HEK293 (cell line): ENCODE data around the gene FGD5.

ENCODE experiments used
- CTCF ChIP-seq: fragments of 450-650 bp; formaldehyde crosslinking; IDR thresholded peaks from 2 replicates; pipeline ENCODE4 v1.5.1; 2016; ENCODE audit warnings: missing biosample characterization, missing genetic modification characterization
- KLF8 ChIP-seq: fragments of 450-650 bp; formaldehyde crosslinking; IDR thresholded peaks from 2 replicates; pipeline ENCODE4 v1.5.1; 2016; ENCODE audit warnings: missing biosample characterization, missing genetic modification characterization
- MYNN ChIP-seq: fragments of 450-650 bp; formaldehyde crosslinking; IDR thresholded peaks from 2 replicates; pipeline ENCODE4 v1.5.1; 2016; ENCODE audit warnings: missing biosample characterization, missing genetic modification characterization, borderline replicate concordance
- ZBTB11 ChIP-seq: fragments of 450-650 bp; formaldehyde crosslinking; conservative IDR thresholded peaks from 2 replicates; pipeline ENCODE4 v1.5.1; 2016; ENCODE audit warnings: low read depth, missing biosample characterization, missing genetic modification characterization
- ZBTB8A ChIP-seq: fragments of 450-650 bp; formaldehyde crosslinking; IDR thresholded peaks from 2 replicates; pipeline ENCODE4 v1.5.1; 2016; ENCODE audit warnings: missing biosample characterization, missing genetic modification characterization
- ZNF157 ChIP-seq: fragments of 450-650 bp; formaldehyde crosslinking; IDR thresholded peaks from 2 replicates; pipeline ENCODE4 v1.5.1; 2016; ENCODE audit warnings: missing biosample characterization, missing genetic modification characterization
- ZNF239 ChIP-seq: fragments of 450-650 bp; formaldehyde crosslinking; IDR thresholded peaks from 2 replicates; pipeline ENCODE4 v1.5.1; 2016; ENCODE audit warnings: missing biosample characterization, missing genetic modification characterization
- ZNF658 ChIP-seq: fragments of 450-650 bp; formaldehyde crosslinking; IDR thresholded peaks from 2 replicates; pipeline ENCODE4; 2016; ENCODE audit warnings: missing biosample characterization, missing genetic modification characterization
- ZNF707 ChIP-seq: fragments of 450-650 bp; formaldehyde crosslinking; IDR thresholded peaks from 2 replicates; pipeline ENCODE4 v1.5.1; 2016; ENCODE audit warnings: missing biosample characterization, missing genetic modification characterization
- TF ChIP-seq, protein P1 (sequence below): fragments of 450-650 bp; formaldehyde crosslinking; IDR thresholded peaks from 2 replicates; pipeline ENCODE4 v1.5.1; 2017; ENCODE audit warnings: missing biosample characterization, missing genetic modification characterization
- TF ChIP-seq, protein P2 (sequence below): fragments of 450-650 bp; formaldehyde crosslinking; IDR thresholded peaks from 2 replicates; pipeline ENCODE4 v1.5.1; 2016; ENCODE audit warnings: missing biosample characterization, missing genetic modification characterization

DNA sequence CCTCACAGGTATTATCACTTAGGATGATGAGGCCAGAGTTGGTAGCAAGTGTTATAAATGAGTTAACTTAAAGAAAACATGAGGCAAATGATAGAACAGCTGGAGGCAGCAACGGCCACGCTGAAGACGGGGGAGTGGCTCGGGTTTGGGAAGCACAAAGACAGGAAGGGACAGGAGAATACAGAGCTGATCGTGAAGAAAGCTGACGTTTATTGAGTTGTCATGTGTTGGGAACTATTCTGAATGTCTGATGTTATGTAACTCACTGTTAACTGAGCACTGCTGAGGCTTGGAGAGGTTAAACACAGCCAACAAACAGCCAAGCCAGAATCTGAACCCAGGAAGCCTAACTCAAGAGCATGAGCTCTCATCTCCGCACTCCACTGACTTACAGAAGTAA lies 42.3 kb downstream of the FGD5 start:
- TF ChIP-seq CTCF (tag by site-specific recombination) = no peak
- TF ChIP-seq ZNF157 (tag by site-specific recombination) = no peak
- TF ChIP-seq, protein P1, sequence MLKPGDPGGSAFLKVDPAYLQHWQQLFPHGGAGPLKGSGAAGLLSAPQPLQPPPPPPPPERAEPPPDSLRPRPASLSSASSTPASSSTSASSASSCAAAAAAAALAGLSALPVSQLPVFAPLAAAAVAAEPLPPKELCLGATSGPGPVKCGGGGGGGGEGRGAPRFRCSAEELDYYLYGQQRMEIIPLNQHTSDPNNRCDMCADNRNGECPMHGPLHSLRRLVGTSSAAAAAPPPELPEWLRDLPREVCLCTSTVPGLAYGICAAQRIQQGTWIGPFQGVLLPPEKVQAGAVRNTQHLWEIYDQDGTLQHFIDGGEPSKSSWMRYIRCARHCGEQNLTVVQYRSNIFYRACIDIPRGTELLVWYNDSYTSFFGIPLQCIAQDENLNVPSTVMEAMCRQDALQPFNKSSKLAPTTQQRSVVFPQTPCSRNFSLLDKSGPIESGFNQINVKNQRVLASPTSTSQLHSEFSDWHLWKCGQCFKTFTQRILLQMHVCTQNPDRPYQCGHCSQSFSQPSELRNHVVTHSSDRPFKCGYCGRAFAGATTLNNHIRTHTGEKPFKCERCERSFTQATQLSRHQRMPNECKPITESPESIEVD (tag by site-specific recombination) = no peak
- TF ChIP-seq MYNN (tag by site-specific recombination) = no peak
- TF ChIP-seq, protein P2, sequence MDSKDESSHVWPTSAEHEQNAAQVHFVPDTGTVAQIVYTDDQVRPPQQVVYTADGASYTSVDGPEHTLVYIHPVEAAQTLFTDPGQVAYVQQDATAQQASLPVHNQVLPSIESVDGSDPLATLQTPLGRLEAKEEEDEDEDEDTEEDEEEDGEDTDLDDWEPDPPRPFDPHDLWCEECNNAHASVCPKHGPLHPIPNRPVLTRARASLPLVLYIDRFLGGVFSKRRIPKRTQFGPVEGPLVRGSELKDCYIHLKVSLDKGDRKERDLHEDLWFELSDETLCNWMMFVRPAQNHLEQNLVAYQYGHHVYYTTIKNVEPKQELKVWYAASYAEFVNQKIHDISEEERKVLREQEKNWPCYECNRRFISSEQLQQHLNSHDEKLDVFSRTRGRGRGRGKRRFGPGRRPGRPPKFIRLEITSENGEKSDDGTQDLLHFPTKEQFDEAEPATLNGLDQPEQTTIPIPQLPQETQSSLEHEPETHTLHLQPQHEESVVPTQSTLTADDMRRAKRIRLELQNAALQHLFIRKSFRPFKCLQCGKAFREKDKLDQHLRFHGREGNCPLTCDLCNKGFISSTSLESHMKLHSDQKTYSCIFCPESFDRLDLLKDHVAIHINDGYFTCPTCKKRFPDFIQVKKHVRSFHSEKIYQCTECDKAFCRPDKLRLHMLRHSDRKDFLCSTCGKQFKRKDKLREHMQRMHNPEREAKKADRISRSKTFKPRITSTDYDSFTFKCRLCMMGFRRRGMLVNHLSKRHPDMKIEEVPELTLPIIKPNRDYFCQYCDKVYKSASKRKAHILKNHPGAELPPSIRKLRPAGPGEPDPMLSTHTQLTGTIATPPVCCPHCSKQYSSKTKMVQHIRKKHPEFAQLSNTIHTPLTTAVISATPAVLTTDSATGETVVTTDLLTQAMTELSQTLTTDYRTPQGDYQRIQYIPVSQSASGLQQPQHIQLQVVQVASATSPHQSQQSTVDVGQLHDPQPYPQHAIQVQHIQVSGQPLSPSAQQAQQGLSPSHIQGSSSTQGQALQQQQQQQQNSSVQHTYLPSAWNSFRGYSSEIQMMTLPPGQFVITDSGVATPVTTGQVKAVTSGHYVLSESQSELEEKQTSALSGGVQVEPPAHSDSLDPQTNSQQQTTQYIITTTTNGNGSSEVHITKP (tag by site-specific recombination) = no peak
- no peak for TF ChIP-seq ZBTB11 (tag by site-specific recombination)
- TF ChIP-seq ZBTB8A = no peak
- no peak for TF ChIP-seq KLF8 (tag by site-specific recombination)
- TF ChIP-seq ZNF658 (tag by site-specific recombination) = no peak
- TF ChIP-seq ZNF707 (tag by site-specific recombination) = no peak
- no peak for TF ChIP-seq ZNF239 (tag by site-specific recombination)
